Epithelial cell of esophagus (primary cell): Measurements from ENCODE around the gene NCAPD2.

Experiments
- DNase-seq: peaks from one replicate; pipeline ENCODE4 v3.0.0; 2010; ENCODE audit warnings: low read depth
- H3K4me3 ChIP-seq: 2 replicates; pipeline ENCODE4 v1.5.1; 2011; ENCODE audit warnings: mild to moderate bottlenecking, low read length, control low read depth
- TF ChIP-seq, protein P1 (sequence below): IDR thresholded peaks from 2 replicates; pipeline ENCODE4 v1.5.1; 2011; ENCODE audit warnings: low read depth, mild to moderate bottlenecking, low read length, control low read depth, inconsistent platforms; ENCODE audit not compliant: insufficient read depth; ENCODE audit errors: missing control alignments

The NCAPD2 gene, protein sequence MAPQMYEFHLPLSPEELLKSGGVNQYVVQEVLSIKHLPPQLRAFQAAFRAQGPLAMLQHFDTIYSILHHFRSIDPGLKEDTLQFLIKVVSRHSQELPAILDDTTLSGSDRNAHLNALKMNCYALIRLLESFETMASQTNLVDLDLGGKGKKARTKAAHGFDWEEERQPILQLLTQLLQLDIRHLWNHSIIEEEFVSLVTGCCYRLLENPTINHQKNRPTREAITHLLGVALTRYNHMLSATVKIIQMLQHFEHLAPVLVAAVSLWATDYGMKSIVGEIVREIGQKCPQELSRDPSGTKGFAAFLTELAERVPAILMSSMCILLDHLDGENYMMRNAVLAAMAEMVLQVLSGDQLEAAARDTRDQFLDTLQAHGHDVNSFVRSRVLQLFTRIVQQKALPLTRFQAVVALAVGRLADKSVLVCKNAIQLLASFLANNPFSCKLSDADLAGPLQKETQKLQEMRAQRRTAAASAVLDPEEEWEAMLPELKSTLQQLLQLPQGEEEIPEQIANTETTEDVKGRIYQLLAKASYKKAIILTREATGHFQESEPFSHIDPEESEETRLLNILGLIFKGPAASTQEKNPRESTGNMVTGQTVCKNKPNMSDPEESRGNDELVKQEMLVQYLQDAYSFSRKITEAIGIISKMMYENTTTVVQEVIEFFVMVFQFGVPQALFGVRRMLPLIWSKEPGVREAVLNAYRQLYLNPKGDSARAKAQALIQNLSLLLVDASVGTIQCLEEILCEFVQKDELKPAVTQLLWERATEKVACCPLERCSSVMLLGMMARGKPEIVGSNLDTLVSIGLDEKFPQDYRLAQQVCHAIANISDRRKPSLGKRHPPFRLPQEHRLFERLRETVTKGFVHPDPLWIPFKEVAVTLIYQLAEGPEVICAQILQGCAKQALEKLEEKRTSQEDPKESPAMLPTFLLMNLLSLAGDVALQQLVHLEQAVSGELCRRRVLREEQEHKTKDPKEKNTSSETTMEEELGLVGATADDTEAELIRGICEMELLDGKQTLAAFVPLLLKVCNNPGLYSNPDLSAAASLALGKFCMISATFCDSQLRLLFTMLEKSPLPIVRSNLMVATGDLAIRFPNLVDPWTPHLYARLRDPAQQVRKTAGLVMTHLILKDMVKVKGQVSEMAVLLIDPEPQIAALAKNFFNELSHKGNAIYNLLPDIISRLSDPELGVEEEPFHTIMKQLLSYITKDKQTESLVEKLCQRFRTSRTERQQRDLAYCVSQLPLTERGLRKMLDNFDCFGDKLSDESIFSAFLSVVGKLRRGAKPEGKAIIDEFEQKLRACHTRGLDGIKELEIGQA (N-terminal part only)

DNA sequence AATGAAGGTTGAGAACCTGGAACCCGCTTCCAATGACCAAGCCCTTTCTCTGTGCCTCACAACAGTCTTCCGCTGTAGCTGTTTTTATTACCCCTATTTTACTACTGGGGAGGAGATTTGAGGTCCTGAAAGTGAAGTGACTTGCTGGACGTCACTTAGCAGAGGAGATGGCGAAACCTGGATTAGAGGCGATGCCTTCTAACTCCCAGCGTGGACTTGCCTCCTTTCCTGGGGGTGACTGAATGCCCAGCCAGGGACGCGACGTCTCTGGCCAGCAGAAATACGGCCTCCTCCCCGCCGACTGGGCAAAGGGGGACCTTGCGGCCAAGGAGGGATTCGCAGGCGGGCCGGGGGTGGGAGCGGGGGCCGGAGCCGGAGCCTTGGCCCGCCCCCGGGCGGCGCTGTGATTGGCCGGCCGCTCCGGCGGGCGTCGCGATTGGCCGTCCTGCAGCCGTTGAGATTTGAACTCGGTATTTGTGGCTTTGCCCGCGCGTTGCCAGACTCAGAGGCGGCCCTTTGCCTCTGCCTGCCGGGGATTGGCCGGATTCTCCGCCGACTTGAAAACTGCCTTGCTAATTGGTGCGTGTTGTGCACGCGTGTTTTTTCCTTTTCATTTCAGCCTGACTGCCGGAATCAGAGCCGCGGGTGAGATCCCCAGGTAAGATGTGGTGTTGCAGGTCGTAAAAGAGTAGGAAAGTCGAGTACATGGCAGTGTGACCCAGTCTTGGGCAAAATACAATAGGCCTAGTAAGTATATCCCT, at the start of gene NCAPD2:
Gene NCAPD2 (plus strand): TSS at position 606 of the 761 bp plus-strand sequence. CDS start 997 bp downstream, outside the sequence.
- peak; percentile 97 for DNase-seq
- TF ChIP-seq, protein P1, sequence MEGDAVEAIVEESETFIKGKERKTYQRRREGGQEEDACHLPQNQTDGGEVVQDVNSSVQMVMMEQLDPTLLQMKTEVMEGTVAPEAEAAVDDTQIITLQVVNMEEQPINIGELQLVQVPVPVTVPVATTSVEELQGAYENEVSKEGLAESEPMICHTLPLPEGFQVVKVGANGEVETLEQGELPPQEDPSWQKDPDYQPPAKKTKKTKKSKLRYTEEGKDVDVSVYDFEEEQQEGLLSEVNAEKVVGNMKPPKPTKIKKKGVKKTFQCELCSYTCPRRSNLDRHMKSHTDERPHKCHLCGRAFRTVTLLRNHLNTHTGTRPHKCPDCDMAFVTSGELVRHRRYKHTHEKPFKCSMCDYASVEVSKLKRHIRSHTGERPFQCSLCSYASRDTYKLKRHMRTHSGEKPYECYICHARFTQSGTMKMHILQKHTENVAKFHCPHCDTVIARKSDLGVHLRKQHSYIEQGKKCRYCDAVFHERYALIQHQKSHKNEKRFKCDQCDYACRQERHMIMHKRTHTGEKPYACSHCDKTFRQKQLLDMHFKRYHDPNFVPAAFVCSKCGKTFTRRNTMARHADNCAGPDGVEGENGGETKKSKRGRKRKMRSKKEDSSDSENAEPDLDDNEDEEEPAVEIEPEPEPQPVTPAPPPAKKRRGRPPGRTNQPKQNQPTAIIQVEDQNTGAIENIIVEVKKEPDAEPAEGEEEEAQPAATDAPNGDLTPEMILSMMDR, result peak; percentile 15
- peak within 1 kb of the TSS; percentile 89 for H3K4me3 ChIP-seq

DNA sequence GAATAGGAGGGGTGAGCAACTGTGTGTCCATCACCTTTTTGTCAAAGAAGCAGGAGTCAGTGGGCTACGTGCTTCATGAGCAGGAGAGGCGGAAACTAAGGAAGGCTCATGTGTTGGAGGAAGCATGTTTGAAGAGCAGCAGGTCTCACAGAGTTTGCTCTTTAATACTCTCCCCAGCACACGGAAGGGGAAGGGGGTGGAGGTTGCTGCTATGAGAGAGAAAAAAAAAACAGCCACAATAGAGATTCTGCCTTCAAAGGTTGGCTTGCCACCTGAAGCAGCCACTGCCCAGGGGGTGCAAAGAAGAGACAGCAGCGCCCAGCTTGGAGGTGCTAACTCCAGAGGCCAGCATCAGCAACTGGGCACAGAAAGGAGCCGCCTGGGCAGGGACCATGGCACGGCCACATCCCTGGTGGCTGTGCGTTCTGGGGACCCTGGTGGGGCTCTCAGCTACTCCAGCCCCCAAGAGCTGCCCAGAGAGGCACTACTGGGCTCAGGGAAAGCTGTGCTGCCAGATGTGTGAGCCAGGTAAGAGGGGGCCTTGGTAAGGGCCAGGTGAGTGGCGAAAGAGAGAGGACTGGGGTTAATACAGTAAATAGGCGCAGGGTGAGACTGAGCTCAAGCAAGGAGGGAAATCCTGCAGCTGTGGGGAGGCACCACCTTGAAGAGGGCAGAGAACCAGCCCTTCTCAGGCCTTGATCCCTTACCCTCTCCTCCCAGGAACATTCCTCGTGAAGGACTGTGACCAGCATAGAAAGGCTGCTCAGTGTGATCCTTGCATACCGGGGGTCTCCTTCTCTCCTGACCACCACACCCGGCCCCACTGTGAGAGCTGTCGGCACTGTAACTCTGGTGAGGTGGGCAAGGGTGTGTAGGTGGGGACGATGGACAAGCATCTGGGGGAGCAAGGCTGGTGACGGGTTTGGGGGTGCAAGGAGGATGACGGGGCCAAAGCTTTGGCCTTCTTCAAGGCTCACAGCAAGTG, 48.9 kb upstream of the NCAPD2 start, which contains the start of gene CD27:
Gene CD27 (plus strand): TSS at position 252 of the 985 bp plus-strand sequence. CDS start 141 bp downstream, at position 393.
- no peak within 1 kb of the TSS for H3K4me3 ChIP-seq
- TF ChIP-seq, protein P1, result no peak
- DNase-seq, result no peak

DNA sequence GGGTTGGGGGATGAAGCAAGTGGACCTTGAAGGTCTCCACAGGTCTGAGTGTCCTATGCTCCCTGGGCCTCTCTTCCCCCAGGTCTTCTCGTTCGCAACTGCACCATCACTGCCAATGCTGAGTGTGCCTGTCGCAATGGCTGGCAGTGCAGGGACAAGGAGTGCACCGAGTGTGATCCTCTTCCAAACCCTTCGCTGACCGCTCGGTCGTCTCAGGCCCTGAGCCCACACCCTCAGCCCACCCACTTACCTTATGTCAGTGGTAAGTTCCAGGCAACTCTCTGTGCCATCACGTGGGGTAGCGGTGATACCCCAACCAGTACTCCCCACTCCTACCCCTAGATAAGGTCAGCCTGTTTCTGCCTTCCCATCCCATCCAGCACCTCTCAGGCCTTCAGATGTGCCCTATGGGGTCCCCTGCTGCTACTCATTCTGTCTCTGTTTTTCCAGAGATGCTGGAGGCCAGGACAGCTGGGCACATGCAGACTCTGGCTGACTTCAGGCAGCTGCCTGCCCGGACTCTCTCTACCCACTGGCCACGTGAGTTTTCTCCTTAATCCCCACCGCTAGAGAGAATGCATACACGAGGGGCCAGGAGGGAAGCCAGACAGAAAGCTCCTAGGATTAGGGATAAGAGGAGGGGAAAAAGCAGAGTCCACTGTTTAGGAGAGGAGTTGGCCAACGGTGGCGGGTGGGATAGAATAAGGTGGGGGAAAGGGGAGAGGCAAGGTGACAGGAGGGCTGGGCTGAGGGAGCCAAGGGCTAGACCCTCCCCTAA, 43.6 kb upstream of the NCAPD2 start:
- peak overlapping the region; percentile 61 for H3K4me3 ChIP-seq
- TF ChIP-seq, protein P1, result no peak
- no peak for DNase-seq

DNA sequence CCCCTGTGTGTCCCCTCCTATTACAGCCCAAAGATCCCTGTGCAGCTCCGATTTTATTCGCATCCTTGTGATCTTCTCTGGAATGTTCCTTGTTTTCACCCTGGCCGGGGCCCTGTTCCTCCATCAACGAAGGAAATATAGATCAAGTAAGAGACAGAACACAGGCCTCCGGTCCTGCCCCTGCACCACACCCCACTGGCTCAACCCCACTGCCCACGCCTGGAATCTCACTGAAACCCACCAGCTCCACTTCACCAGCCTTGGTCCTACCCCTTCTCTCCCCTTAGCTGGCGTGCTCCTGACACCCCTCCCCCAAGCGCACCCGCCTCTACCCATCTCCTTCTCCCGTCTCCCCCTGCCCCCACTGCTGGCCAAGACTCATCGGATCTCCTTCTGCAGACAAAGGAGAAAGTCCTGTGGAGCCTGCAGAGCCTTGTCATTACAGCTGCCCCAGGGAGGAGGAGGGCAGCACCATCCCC, 43.0 kb upstream of the NCAPD2 start:
- H3K4me3 ChIP-seq, result peak overlapping the region; percentile 61
- DNase-seq, result no peak
- TF ChIP-seq, protein P1, result no peak
